ENCODE results near the gene FANCE.
A peak's percentile ranks its signal among the peaks of the same experiment; 100 is the strongest.
"Not testable (repeated sequence)": the region's sequence is repeated elsewhere in the genome, so short reads cannot be mapped to it uniquely, and the experiment has no call there.

Gene FANCE

GRCh38 chr6:35435074-35435837 is 16.9 kb upstream of the FANCE start:
- DNase-seq = no peak

- no peak for DNase-seq
Measured at GRCh38 chr6:35436071-35436857, 15.9 kb upstream of the FANCE start.

DNA sequence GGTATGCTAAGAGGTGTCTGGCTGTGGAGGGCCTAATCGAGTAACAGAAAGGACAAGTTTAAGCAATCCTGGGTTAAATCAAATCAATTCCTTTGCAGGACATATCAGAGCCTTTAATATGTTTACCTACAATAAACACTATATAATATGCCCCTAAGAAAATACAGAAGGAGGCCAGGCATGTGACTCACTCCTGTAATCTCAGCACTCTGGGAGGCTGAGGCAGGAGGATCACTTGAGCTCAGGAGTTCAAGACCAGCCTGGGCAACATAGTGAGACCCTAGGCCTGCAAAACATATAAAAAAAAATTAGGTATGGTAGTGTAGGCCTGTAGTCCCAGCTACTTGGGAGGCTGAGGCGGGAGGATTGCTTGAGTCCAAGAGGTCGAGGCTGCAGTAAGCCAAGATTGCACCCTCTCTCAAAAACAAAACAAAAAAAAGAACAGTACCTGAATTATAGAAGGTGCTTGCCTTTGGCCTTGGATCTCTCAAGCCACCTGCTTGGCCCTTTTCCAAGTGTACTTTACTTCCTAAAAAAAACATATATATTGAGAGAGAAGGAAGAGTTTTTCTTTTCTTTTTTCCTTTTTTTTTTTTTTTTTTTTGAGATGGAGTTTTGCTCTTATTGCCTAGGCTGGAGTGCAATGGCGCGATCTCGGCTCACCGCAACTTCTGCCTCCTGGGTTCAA is 13.6 kb upstream of the FANCE start:
- DNase-seq = not testable (repeated sequence)

- DNase-seq = no peak
Measured at GRCh38 chr6:35439308-35439707, 12.8 kb upstream of the FANCE start.

DNA sequence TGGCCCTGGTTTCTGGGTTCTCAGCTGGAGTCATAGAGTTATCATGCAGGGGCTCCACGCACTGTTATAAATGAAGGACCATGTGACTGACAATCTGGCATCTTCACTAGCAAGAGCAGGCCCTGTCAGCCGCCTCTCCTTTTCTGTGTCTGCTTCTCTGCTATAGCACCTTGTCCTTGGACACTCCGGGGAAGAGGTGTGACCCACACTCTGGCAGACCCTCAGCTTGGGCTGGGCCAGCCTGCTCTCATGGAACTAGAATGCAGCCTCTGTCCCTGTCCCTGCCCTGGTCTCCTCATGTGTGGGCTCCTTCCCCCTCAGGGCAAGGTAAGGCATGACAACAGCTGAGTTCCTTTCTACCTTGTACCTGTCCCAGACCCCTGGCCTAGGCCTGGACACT is 10.9 kb upstream of the FANCE start:
- DNase-seq = no peak

DNA sequence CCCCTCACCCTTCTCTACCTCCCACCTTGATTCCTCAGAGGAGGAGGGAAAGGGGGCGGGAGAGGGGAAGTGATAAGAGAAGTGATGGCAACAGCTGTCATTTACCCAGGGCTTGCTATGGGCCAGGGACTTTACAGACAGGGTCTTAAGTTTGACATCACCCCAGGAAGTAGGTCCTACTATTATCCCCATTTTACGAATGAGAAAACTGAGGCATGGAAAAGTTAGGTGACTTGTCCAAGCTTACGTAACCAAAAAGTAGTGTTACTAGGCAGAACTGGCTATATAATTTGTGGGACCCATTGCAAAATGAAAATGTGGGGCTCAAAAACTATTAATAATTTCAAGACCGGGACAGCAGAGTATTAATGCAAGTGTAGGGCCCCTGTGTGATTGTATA is 10.5 kb upstream of the FANCE start:
- DNase-seq = no peak

DNA sequence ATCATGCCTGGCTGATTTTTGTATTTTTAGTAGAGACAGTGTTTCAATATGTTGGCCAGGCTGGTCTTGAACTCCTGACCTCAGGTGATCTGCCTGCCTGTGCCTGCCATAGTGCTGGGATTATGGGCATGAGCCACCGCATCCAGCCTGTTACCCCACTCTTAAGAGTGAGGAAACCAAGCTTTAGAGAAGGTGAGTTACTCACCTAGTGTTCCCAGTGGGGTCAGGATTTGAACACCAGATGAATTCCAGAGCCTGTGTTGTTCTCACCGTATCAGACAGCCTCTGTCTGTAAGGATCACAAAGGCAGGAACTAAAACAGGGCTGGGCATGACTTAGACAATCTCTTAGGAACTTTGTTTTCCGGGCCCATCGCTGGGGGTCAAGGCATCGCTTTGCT is 9.4 kb upstream of the FANCE start:
- no peak for DNase-seq

DNA sequence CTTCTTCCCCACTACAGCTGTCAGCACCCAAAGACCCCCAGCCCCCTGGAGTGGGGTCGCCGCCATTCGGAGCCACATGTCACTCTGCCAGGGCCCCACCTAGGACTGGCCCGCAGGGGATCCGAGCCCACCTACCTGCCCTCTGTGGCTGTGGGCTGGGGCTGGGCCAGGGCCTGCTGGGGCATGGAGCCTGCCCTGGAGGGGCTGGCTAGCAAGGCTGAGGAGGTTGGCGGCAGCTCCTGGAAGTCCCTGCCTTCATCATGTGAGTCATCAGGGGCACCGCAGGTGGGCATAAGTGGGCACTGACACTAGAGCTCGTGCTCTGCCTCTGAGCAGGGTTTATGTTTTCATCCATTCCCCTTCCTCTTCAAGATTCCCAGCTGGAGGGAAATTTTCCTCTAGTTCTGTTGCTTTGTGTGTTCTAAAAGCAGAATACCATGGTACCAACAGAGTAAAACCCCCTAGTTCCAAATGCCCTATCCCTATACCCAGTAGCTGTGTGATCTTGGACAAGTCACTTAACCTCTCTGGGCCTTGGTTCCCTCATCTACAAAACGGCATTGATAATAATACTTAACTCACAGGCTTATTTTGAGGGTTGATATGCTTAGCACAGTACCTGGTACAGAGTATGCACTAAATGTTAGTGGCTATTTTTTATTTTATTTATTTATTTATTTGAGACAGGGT is 8.7 kb upstream of the FANCE start:
- DNase-seq = no peak

GRCh38 chr6:35445691-35446090 is 6.4 kb upstream of the FANCE start:
- no peak for DNase-seq

DNA sequence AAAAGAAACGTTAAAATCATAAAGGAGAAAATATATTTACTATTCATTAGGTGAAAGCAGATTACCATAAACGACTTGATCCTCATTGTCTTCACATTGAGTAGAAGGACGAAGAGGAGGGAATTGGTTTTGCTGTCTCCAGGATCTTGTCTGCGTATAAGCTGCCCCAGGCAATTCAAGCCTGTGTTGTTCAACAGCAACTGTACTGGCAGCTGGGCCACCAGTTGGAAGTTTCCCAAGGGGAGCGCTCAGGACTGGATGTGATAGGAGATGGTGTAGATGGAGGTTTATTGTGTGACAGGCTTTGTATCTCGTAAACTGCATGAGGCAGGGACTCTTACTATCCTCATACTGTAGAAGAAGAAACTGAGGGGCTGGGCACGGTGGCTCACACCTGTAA is 3.9 kb upstream of the FANCE start:
- DNase-seq = no peak

- peak; percentile 34 for DNase-seq
Measured at GRCh38 chr6:35449287-35449881, 2.8 kb upstream of the FANCE start.

DNA sequence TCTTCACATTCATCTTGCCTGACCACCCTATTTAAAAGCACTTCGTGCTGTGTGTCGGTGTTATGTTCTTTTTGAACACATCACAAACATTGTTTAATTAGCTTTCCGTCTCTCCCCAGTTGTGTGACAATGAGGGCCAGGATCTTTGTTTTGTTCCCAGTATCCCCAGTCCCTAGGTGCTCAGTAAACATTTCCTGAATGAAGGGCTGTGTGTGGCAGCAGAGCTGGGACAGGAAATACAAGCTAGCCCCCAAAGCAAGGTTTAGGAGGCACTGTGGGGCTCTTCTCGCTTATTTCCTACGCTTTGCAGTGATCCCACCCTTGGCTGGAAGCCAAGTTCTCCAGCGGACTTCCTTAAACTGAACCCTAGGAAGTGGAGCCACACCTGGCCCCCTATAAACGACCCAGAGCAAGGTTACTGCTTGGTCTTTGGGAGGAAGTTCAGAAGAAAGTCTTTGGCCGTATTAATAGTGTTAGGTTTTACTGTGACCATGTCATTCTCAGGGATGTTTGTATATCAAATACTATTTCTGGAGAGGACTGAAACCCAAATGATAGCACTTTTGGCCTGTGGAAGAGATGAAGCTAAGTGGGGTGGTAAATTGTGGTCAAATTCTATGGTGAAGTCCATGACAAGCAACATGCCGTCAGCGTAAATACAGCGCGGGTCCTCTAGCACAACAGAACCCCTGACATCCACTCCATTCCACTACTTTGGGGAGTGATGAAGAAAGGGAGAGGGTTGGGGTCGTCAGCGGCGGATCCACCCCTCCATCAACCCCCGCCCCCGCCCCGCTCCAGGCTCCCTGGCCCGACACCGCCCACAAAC is 570 bp upstream of the FANCE start:
- DNase-seq = no peak

GRCh38 chr6:35453236-35453635 is 1.1 kb downstream of the FANCE start:
- no peak for DNase-seq

GRCh38 chr6:35454391-35455110 is 2.4 kb downstream of the FANCE start:
- DNase-seq = no peak

DNA sequence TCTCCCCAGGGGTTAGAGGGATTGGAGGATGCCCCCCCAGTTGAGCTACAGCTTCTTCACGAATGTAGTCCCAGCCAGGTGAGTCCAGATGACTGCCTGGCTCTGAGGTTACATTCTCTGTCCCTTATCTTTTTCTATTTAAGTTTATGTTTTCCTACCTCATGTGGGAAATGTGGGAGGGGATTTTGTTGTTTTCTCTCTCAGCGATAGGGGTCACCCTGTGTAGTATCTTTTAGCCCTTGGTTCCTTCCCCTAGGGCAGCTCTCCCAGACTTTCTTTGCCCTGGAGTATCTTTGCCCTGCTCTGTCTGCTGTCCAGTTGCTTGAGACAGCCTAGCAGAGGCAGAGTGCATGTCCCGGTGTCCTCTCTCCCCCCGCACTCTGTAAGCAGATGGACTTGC is 5.8 kb downstream of the FANCE start:
- DNase-seq = no peak

DNA sequence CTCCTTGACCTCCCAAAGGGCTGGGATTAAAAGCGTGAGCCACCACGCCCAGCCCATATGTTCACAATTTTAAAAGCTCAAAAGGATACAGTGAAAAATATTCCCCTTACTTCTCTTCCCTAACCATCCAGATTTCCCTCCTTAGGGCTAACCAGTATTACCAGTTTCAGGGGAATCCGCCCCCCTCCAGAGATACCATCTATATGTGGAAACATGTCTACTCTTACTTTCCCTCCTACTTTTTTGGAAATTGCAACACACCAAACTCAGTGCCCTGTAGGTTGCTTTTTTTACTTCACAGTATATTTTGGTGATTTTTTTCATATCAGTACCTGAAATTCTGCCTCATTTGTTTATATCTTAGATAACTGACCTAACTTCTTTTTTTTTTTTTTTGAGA is 9.1 kb downstream of the FANCE start:
- DNase-seq = no peak

GRCh38 chr6:35463292-35463691 is 11.2 kb downstream of the FANCE start:
- DNase-seq = no peak

DNA sequence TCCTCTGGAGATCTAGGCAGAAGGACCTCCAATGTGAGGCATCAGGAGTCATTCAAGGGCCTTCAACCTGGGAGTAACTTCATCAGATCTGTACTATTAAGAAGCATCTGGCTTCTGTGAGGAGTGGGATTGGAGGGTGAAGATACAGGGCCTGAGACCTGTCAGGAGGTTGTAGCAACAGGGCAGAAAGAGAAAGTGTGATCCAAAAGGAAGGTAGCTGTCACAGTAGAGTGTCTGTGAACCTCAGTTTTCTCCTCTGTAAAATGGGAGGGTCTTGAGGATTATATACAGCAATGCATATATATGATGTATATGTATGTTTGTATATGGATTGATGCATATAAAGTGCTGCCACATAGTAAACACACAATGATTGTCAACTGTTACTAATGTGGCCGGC is 13.5 kb downstream of the FANCE start:
- no peak for DNase-seq

DNA sequence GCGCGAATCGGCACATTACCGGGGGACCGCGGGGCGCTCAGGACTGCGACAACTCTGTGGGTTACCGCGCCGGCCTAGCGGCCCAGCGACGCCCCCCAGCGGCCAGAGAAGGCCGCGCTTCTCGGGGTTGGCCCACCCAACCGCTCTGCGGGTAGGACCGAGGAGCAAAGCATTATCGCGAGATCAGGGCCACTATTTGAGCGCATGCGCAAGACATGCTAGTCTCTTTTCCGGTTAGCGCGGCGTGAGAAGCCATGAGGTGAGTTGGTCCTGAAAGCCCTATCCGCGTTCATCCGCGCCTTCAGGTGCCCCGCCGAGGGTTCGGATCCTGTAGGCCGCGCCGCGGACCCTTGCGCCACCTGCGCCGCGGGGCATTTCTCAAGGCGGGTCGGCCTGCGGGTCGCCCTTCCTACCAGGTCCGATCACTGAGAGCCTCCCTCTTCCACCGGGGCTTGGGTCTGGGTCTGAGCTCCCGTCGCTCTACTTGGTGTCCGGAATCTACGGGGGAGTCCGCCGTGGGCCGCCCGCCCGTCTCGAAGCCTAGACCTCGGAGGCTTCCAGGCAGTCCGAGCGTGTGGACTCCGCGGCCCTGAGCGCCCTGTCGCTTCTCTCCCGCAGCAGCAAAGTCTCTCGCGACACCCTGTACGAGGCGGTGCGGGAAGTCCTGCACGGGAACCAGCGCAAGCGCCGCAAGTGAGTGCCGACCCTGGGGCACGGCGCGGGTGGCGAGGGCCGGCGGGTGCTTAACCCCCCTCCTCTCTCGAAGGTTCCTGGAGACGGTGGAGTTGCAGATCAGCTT is 16.2 kb downstream of the FANCE start, which contains the start of gene RPL10A:
Gene RPL10A (plus strand): TSS at position 221 of the 799 bp plus-strand sequence. CDS start 34 bp downstream, at position 255.
- peak; percentile 95 for DNase-seq
